Ascending aorta (tissue), 2 donors: ENCODE data around the gene MLANA. TPM values are rescaled to one million over a fixed set of nuclear protein-coding genes. Genes with fewer than 3 reads are reported as not detected.

ENCODE experiments used
- DNase-seq, 2 donors: peaks; one replicate each; pipeline ENCODE4 v3.0.0-alpha.2; 2019; ENCODE audit warnings: low spot score in 2 of 2
- H3K27ac ChIP-seq, 2 donors: fragments of 200-600 bp; sonication (generic); one replicate each; pipeline ENCODE4 v1.5.1; 2016 to 2017; ENCODE audit warnings: mild to moderate bottlenecking in 1 of 2
- H3K27me3 ChIP-seq: fragments of 200-600 bp; sonication (generic); one replicate; pipeline ENCODE4 v1.5.1; 2017
- H3K36me3 ChIP-seq, 2 donors: fragments of 200-600 bp; sonication (generic); one replicate each; pipeline ENCODE4 v1.5.1; 2016
- H3K4me1 ChIP-seq, 2 donors: fragments of 200-600 bp; sonication (generic); one replicate each; pipeline ENCODE4 v1.5.1; 2016 to 2017; ENCODE audit warnings: mild to moderate bottlenecking in 1 of 2
- H3K4me3 ChIP-seq, 2 donors: fragments of 200-600 bp; sonication (generic); one replicate each; pipeline ENCODE4 v1.5.1; 2016 to 2017; ENCODE audit warnings: mild to moderate bottlenecking in 1 of 2
- H3K9me3 ChIP-seq, 2 donors: fragments of 200-600 bp; sonication (generic); one replicate each; pipeline ENCODE4 v1.5.1; 2016
- intact Hi-C: fragments of 100-400 bp; cut with DNase I; formaldehyde crosslinking; loops from one replicate; pipeline ENCODE4 v1.15.1; 2023
- total RNA-seq: library from RNA; depleted of rRNA; stranded (reverse); fragments of >200 nt; gene quantifications from one replicate; pipeline ENCODE4 v1.1.0, GENCODE V29; 2016
- TF ChIP-seq, protein P1 (sequence below), 3 experiments: fragments of 200-600 bp in 2 of 3; fragments of 450-650 bp in 1 of 3; sonication (generic) in 2 of 3; IDR thresholded peaks; one replicate each; pipeline ENCODE4 v1.5.1; 2016 to 2019; ENCODE audit warnings: antibody characterized with exemption in 3 of 3, mild to moderate bottlenecking in 1 of 3, moderate library complexity in 1 of 3

Gene MLANA
- total RNA-seq, 1 donor from 2014 or later, result not detected

DNA sequence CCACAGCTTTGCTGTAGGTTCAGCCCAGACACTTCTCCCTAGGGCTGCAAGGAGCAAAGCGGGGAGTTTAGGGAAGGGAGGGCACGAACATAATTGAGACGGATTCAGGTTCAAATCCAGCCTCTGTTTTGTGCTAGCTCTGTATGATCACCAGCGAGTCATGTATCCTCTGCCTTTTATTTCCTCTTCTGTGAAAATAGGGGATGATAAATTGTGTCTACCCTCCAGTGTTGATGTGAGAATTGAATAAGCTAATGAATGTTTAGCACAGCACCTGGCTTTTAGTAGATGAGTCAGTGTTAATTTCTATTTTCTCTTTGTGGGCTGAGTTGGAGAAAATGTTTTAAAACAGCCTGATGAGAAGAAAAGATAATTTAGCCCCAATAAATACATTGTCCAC lies 6.2 kb downstream of the MLANA start:
- H3K4me1 ChIP-seq, result no peaks in the 10 kb centered on the region
- intact Hi-C loops, result no loop called here
- no peak for DNase-seq
- TF ChIP-seq, protein P1, sequence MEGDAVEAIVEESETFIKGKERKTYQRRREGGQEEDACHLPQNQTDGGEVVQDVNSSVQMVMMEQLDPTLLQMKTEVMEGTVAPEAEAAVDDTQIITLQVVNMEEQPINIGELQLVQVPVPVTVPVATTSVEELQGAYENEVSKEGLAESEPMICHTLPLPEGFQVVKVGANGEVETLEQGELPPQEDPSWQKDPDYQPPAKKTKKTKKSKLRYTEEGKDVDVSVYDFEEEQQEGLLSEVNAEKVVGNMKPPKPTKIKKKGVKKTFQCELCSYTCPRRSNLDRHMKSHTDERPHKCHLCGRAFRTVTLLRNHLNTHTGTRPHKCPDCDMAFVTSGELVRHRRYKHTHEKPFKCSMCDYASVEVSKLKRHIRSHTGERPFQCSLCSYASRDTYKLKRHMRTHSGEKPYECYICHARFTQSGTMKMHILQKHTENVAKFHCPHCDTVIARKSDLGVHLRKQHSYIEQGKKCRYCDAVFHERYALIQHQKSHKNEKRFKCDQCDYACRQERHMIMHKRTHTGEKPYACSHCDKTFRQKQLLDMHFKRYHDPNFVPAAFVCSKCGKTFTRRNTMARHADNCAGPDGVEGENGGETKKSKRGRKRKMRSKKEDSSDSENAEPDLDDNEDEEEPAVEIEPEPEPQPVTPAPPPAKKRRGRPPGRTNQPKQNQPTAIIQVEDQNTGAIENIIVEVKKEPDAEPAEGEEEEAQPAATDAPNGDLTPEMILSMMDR (IDR thresholded peaks at IDR 0.05), result no peak
- peaks cover 0 to 17% of the 10 kb centered on the region in 2 donors for H3K36me3 ChIP-seq
- H3K27ac ChIP-seq, result no peak overlapping the region
- H3K9me3 ChIP-seq, result no peaks in the 10 kb centered on the region
- no peaks in the 10 kb centered on the region for H3K27me3 ChIP-seq
- no peak overlapping the region for H3K4me3 ChIP-seq

DNA sequence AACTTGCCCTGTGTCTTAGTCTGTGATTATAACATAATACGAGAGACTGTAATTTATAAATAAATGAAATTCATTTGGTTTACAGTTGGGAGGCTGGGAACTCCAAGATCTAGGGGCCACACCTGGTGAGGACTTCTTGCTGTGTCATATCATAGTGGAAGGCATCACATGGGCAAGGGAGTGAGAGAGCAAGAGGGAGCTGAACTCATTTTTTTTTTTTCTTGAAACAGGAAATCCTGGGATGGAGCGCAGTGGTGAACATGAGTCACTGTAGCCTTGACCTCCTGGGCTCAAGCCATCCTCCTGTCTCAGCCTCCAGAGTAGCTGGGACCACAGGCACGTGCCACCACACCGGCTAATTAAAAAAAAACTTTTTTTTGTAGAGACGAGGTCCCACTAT lies 7.2 kb downstream of the MLANA start:
- no peak overlapping the region for H3K27ac ChIP-seq
- DNase-seq, result no peak
- TF ChIP-seq, protein P1 (IDR thresholded peaks at IDR 0.05), result no peak
- H3K9me3 ChIP-seq, result no peaks in the 10 kb centered on the region
- H3K4me3 ChIP-seq, result no peak overlapping the region
- intact Hi-C loops, result no loop called here
- H3K36me3 ChIP-seq, result peaks cover 0 to 17% of the 10 kb centered on the region in 2 donors
- H3K4me1 ChIP-seq, result no peaks in the 10 kb centered on the region
- H3K27me3 ChIP-seq, result no peaks in the 10 kb centered on the region

DNA sequence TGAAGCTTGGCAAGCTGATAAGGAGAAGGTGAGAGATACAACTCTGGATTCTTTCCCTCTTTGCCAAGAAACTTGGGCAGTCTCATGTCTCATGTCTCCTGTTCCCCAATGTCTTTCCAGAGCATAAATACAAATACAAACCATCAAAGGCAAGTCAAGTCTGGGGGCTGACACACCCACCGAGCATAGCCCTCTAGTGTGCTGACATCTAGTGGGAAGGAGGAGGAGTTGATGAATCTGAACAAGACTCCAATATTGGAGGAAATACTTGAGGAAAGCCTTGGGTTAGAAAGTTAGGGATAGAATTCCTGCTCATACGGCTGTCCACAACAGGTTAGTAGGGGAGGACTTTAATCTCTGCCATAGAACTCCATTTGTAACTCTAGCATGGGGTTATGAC lies 8.6 kb downstream of the MLANA start:
- no peak for DNase-seq
- intact Hi-C loops, result no loop called here
- TF ChIP-seq, protein P1 (IDR thresholded peaks at IDR 0.05), result no peak

DNA sequence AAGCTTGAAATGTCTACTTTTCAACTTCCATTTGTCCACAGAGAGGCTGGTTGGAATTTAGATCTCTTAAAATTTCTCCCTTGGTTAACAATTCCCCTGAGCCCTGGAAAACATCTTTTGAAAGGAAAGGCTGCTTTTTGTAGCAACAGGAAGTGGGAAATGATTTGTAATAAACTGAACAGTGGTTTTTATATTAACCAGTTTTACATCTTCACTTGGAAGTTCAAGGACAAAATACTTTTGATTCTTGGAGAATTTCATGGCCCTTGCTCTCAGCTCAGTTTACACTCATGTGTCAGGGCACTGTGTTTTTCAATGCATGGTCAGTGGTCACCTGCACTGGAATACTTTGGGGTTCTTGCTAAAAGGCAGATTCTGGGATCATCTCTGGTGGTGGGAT lies 9.9 kb downstream of the MLANA start:
- Histone ChIP-seq H3K9me3 (no peaks in the 10 kb centered on the region), H3K4me1 (no peaks in the 10 kb centered on the region), H3K36me3 (peaks cover 3 to 29% of the 10 kb centered on the region in 2 donors), H3K27ac (no peak overlapping the region), H3K27me3 (no peaks in the 10 kb centered on the region), H3K4me3 (no peak overlapping the region)
- DNase-seq, result no peak
- intact Hi-C loops, result no loop called here
- TF ChIP-seq, protein P1 (IDR thresholded peaks at IDR 0.05), result no peak

More for the DNA sequence above, 8.6 kb downstream of the MLANA start:
- H3K27me3 ChIP-seq, result no peaks in the 10 kb centered on the region
- no peaks in the 10 kb centered on the region for H3K9me3 ChIP-seq
- H3K36me3 ChIP-seq, result peaks cover 0 to 22% of the 10 kb centered on the region in 2 donors
- no peak overlapping the region for H3K27ac ChIP-seq
- H3K4me1 ChIP-seq, result no peaks in the 10 kb centered on the region
- H3K4me3 ChIP-seq, result no peak overlapping the region

DNA sequence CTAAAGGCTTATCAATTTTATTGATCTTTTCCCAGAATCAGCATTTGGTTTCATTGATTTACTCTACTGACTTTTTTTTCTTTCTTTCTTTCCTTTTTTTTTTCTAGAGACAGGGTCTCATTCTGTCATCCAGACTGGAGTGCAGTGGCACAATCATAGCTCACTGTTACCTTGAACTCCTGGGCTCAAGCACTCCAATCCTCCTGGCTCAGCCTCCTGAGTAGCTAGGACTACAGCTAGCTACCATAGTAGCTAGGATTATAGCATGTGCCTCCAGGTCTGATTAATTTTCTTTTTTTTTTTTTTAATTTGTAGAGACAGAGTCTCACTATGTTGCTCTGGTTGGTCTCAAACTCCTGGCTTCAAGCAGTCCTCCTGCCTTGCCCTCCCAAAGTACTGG lies 11.7 kb downstream of the MLANA start:
- H3K4me1 ChIP-seq, result no peaks in the 10 kb centered on the region
- no peak overlapping the region for H3K27ac ChIP-seq
- TF ChIP-seq, protein P1 (IDR thresholded peaks at IDR 0.05), result no peak
- no peaks in the 10 kb centered on the region for H3K27me3 ChIP-seq
- intact Hi-C loops, result no loop called here
- DNase-seq, result no peak
- H3K9me3 ChIP-seq, result no peaks in the 10 kb centered on the region
- no peak overlapping the region for H3K4me3 ChIP-seq
- H3K36me3 ChIP-seq, result peaks cover 3 to 29% of the 10 kb centered on the region in 2 donors

DNA sequence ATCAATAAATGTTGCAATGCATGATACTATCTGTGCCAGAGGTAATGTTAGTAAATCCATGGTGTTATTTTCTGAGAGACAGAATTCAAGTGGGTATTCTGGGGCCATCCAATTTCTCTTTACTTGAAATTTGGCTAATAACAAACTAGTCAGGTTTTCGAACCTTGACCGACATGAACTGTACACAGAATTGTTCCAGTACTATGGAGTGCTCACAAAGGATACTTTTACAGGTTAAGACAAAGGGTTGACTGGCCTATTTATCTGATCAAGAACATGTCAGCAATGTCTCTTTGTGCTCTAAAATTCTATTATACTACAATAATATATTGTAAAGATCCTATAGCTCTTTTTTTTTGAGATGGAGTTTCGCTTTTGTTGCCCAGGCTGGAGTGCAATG lies 18.2 kb downstream of the MLANA start:
- intact Hi-C loops, result no loop called here
- TF ChIP-seq, protein P1 (IDR thresholded peaks at IDR 0.05), result no peak

More for the DNA sequence above, 18.2 kb downstream of the MLANA start:
- no peaks in the 10 kb centered on the region for H3K27me3 ChIP-seq
- H3K4me3 ChIP-seq, result no peak overlapping the region
- H3K4me1 ChIP-seq, result no peaks in the 10 kb centered on the region
- H3K36me3 ChIP-seq, result peaks cover 3 to 24% of the 10 kb centered on the region in 2 donors
- no peak for DNase-seq
- H3K27ac ChIP-seq, result no peak overlapping the region
- no peaks in the 10 kb centered on the region for H3K9me3 ChIP-seq
